B cell (primary cell): ENCODE measurements around the gene IL12B. TPM values are rescaled to one million over a fixed set of nuclear protein-coding genes. Genes with fewer than 3 reads are reported as not detected.

Experiments used
- ATAC-seq: fragments of 200-7000 bp; cut with Tn5 transposase; one replicate; pipeline ENCODE4 v1.10.0; 2021; ENCODE audit warnings: low read depth, mild to moderate bottlenecking, moderate number of reproducible peaks, moderate library complexity
- CTCF ChIA-PET: fragments of 350-600 bp; sonication (Branson Sonifier 250); formaldehyde crosslinking; loops from one replicate; lab custom pipeline; 2021; ENCODE audit warnings: antibody characterized with exemption, inconsistent platforms; lab: Charles Lee
- POLR2A ChIA-PET: fragments of 350-600 bp; sonication (Branson Sonifier 250); formaldehyde crosslinking; loops from one replicate; lab custom pipeline; 2021; ENCODE audit warnings: antibody characterized with exemption; lab: Charles Lee
- DNase-seq: peaks from one replicate; pipeline ENCODE4 v3.0.0; 2013
- H2AFZ ChIP-seq: 2 replicates; pipeline ENCODE4 v1.6.1; 2012; ENCODE audit warnings: mild to moderate bottlenecking, low read depth, low read length; ENCODE audit not compliant: insufficient read depth, poor library complexity, severe bottlenecking
- H3K27ac ChIP-seq, 2 donors: 1 replicate in 1 of 2; 2 replicates in 1 of 2; pipeline ENCODE4 v1.5.1; 2012 to 2013; ENCODE audit warnings: low read length in 2 of 2, mild to moderate bottlenecking in 2 of 2, moderate library complexity in 1 of 2
- H3K27me3 ChIP-seq, 4 experiments: fragments of 200-600 bp in 1 of 4; sonication (generic) in 1 of 4; replicated peaks in 1 of 4; 1 replicate in 2 of 4; 2 replicates in 2 of 4; pipeline versions ENCODE4 v1.6.1 to v1.7.0; 2013 to 2016; ENCODE audit warnings: low read length in 3 of 4, mild to moderate bottlenecking in 2 of 4, mixed read lengths in 1 of 4, moderate library complexity in 1 of 4; ENCODE audit not compliant: insufficient read depth in 4 of 4, control insufficient read depth in 3 of 4; ENCODE audit errors: control extremely low read depth in 1 of 4
- H3K36me3 ChIP-seq, 2 experiments: replicated peaks in 1 of 2; 1 replicate in 1 of 2; 2 replicates in 1 of 2; pipeline versions ENCODE4 v1.6.1 to v1.7.1; 2013; ENCODE audit warnings: low read length in 1 of 2; ENCODE audit not compliant: insufficient read depth in 2 of 2, control insufficient read depth in 1 of 2; ENCODE audit errors: control extremely low read depth in 1 of 2, extremely low read depth in 1 of 2
- H3K4me1 ChIP-seq, 2 donors: fragments of 200-600 bp in 1 of 2; sonication (generic) in 1 of 2; 1 replicate in 1 of 2; 2 replicates in 1 of 2; pipeline versions ENCODE4 v1.5.1 to v1.6.1; 2013 to 2017; ENCODE audit warnings: low read length in 2 of 2; ENCODE audit not compliant: control insufficient read depth in 2 of 2, insufficient read depth in 2 of 2
- H3K4me2 ChIP-seq: replicated peaks from 2 replicates; pipeline ENCODE3; 2012; ENCODE audit warnings: mild to moderate bottlenecking, low read depth, low read length; ENCODE audit not compliant: poor library complexity, severe bottlenecking
- H3K4me3 ChIP-seq, 5 experiments: fragments of 200-600 bp in 1 of 5; sonication (generic) in 1 of 5; 1 replicate in 3 of 5; 2 replicates in 2 of 5; pipeline versions ENCODE4 v1.5.1 to v1.7.0; 2011 to 2016; ENCODE audit warnings: low read length in 4 of 5, mild to moderate bottlenecking in 4 of 5, low read depth in 2 of 5, control low read depth in 1 of 5, moderate library complexity in 1 of 5; ENCODE audit not compliant: insufficient read depth in 1 of 5; ENCODE audit errors: control extremely low read depth in 1 of 5, extremely low read depth in 1 of 5
- H3K79me2 ChIP-seq: fragments of 200-600 bp; sonication (generic); one replicate; pipeline ENCODE4 v1.6.0; 2016; ENCODE audit warnings: low read length; ENCODE audit not compliant: control insufficient read depth, insufficient read depth
- H3K9ac ChIP-seq: fragments of 200-600 bp; sonication (generic); 2 replicates; pipeline ENCODE4 v1.6.1; 2017; ENCODE audit warnings: mild to moderate bottlenecking, low read length, moderate library complexity
- H3K9me3 ChIP-seq, 3 donors: one replicate each; pipeline versions ENCODE4 v1.6.1 to v1.7.1; 2013; ENCODE audit warnings: low read length in 2 of 3; ENCODE audit not compliant: control insufficient read depth in 2 of 3, insufficient read depth in 1 of 3; ENCODE audit errors: control extremely low read depth in 1 of 3
- H4K20me1 ChIP-seq: 2 replicates; pipeline ENCODE4 v1.6.0; 2012; ENCODE audit warnings: mild to moderate bottlenecking, low read length; ENCODE audit not compliant: insufficient read depth, control insufficient read depth, poor library complexity, severe bottlenecking
- H3K27ac Mint-ChIP-seq: one replicate; pipeline ENCODE4 v1.8.0; 2021; ENCODE audit warnings: mixed read lengths
- H3K27me3 Mint-ChIP-seq: one replicate; pipeline ENCODE4 v1.8.0; 2021; ENCODE audit warnings: mixed read lengths
- H3K4me1 Mint-ChIP-seq: one replicate; pipeline ENCODE4 v1.8.0; 2021; ENCODE audit warnings: mixed read lengths
- H3K4me3 Mint-ChIP-seq: one replicate; pipeline ENCODE4 v1.8.0; 2021; ENCODE audit warnings: mixed read lengths
- H3K9me3 Mint-ChIP-seq: one replicate; pipeline ENCODE4 v1.8.0; 2022; ENCODE audit warnings: mixed read lengths; ENCODE audit not compliant: insufficient read depth
- EZH2 ChIP-seq: IDR thresholded peaks from 2 replicates; pipeline ENCODE4 v1.6.1; 2012; ENCODE audit warnings: borderline replicate concordance, low read depth, mild to moderate bottlenecking, moderate library complexity, low read length; ENCODE audit not compliant: insufficient read depth, poor library complexity, severe bottlenecking
- WGBS: methylation state at CpG from one replicate; pipeline ENCODE4 v1.1.5; 2013; ENCODE audit warnings: missing lambda C conversion rate; ENCODE audit not compliant: insufficient coverage; 5-methylcytosine and 5-hydroxymethylcytosine counted together
- intact Hi-C: fragments of 100-400 bp; cut with micrococcal nuclease; formaldehyde crosslinking; loops from one replicate; pipeline ENCODE4 v1.10.0; 2022
- polyA plus RNA-seq: library from polyadenylated mRNA; depleted of rRNA; stranded (reverse); fragments of >200 nt; gene quantifications from 2 replicates; pipeline ENCODE4 v1.2.3, GENCODE V29; 2012
- total RNA-seq, 2 donors: library from RNA; stranded (reverse); fragments of 120-200 nt in 1 of 2; gene quantifications; 1 replicate in 1 of 2; 2 replicates in 1 of 2; pipeline versions ENCODE4 v1.2.3 to v1.2.4, GENCODE V29; 2013 to 2022
- TF ChIP-seq, protein P1 (sequence below): fragments of 200-600 bp; IDR thresholded peaks from one replicate; pipeline ENCODE4 v1.8.0; 2022; ENCODE audit warnings: antibody characterized with exemption, mild to moderate bottlenecking

Gene IL12B
- total and polyA plus RNA-seq, 2 donors (not counting 1 experiment from before 2014, with no cell fraction given), result 0.15 to 0.17 TPM

DNA sequence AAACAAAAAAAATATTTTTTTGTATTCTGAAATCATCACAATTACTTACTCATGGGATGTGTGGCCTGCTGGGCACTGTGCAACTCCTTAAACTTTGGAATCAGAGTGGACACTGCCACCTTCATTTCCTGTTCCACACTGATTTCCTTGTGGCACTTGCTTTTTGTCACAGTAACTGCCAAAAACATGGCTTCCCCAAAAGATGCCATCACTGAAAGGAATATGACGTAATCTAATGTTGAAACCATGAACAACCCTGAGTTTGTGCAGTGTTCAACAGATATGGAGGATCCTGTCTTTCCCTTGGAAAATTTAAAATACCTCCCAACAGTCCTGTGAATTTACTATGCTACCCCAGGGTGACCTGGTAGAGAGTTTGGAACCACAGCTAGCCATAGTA is 12.6 kb upstream of the IL12B start:
- Mint-ChIP-seq H3K4me3 (no peak overlapping the region), H3K27me3 (no peaks in the 10 kb centered on the region), H3K9me3 (peaks cover 5% of the 10 kb centered on the region), H3K4me1 (peaks cover 62% of the 10 kb centered on the region), H3K27ac (peak overlapping the region; percentile 74)
- TF ChIP-seq EZH2, result no peak
- TF ChIP-seq, protein P1, sequence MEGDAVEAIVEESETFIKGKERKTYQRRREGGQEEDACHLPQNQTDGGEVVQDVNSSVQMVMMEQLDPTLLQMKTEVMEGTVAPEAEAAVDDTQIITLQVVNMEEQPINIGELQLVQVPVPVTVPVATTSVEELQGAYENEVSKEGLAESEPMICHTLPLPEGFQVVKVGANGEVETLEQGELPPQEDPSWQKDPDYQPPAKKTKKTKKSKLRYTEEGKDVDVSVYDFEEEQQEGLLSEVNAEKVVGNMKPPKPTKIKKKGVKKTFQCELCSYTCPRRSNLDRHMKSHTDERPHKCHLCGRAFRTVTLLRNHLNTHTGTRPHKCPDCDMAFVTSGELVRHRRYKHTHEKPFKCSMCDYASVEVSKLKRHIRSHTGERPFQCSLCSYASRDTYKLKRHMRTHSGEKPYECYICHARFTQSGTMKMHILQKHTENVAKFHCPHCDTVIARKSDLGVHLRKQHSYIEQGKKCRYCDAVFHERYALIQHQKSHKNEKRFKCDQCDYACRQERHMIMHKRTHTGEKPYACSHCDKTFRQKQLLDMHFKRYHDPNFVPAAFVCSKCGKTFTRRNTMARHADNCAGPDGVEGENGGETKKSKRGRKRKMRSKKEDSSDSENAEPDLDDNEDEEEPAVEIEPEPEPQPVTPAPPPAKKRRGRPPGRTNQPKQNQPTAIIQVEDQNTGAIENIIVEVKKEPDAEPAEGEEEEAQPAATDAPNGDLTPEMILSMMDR, result no peak
- H3K27ac ChIP-seq, result peak overlapping the region; percentile 45 to 53
- DNase-seq (no peak), ATAC-seq (no peak)
- H3K9ac ChIP-seq, result no peak overlapping the region
- H3K27me3 ChIP-seq, result no peaks in the 10 kb centered on the region
- ChIA-PET CTCF (no interaction called here), POLR2A (no interaction called here)
- H3K4me1 ChIP-seq, result peaks cover 18 to 44% of the 10 kb centered on the region in 2 donors
- H3K4me2 ChIP-seq, result no peak overlapping the region
- peaks cover 0 to 10% (median 3%) of the 10 kb centered on the region in 3 donors for H3K9me3 ChIP-seq
- H3K36me3 ChIP-seq, result no peaks in the 10 kb centered on the region
- no peak overlapping the region for H3K4me3 ChIP-seq
- no CpG with 5 or more reads among the region's 1 CpG for WGBS
- H3K79me2 ChIP-seq, result no peaks in the 10 kb centered on the region
- no peaks in the 10 kb centered on the region for H4K20me1 ChIP-seq
- H2AFZ ChIP-seq, result no peak overlapping the region
- intact Hi-C loops, result no loop called here

GRCh38 chr5:159341906-159342310 is 11.6 kb upstream of the IL12B start:
- Histone ChIP-seq H4K20me1 (no peaks in the 10 kb centered on the region), H3K9me3 (peaks cover 0 to 10% (median 3%) of the 10 kb centered on the region in 3 donors), H3K9ac (no peak overlapping the region), H3K27ac (no peak overlapping the region), H3K4me2 (no peak overlapping the region), H3K36me3 (no peaks in the 10 kb centered on the region), H3K4me3 (no peak overlapping the region), H3K4me1 (peaks cover 27 to 45% of the 10 kb centered on the region in 2 donors), H2AFZ (peak overlapping the region; percentile 5), H3K79me2 (no peaks in the 10 kb centered on the region), H3K27me3 (no peaks in the 10 kb centered on the region)
- Mint-ChIP-seq H3K9me3 (peaks cover 5% of the 10 kb centered on the region), H3K27ac (peak overlapping the region; percentile 57), H3K4me1 (peaks cover 64% of the 10 kb centered on the region), H3K27me3 (no peaks in the 10 kb centered on the region), H3K4me3 (no peak overlapping the region)
- 42% methylated on average over 2 of the region's 4 CpGs for WGBS
- ChIA-PET CTCF (interaction anchor here (1.4 to 1.5 kb wide), 2 partner anchors 9 to 24 kb away, joined by 3 to 5 read pairs; no protein-coding TSS in a partner anchor), POLR2A (no interaction called here)
- TF ChIP-seq EZH2, result no peak
- TF ChIP-seq, protein P1, result no peak
- no peak for ATAC-seq
- DNase-seq, result no peak
- intact Hi-C loops, result no loop called here
